Muscle of back (tissue), 13 donors: Measurements from ENCODE around the gene CTNND2. TPM values are rescaled to one million over a fixed set of nuclear protein-coding genes. Genes with fewer than 3 reads are reported as not detected.

ENCODE experiments used
- DNase-seq, 3 donors: peaks; one replicate each; pipeline versions ENCODE4 v3.0.0 to v3.0.0-alpha.2; 2013
- long read RNA-seq, 9 donors: transcript quantifications; one replicate each; lab custom pipeline, GENCODE V29; 2026
- polyA plus RNA-seq, 10 donors: library from polyadenylated mRNA; unstranded; fragments of 120-200 nt; gene quantifications; one replicate each; pipeline ENCODE4 v1.2.1, GENCODE V29; 2013; ENCODE audit not compliant: insufficient read length in 10 of 10

The CTNND2 gene
- 1 to 10 TPM in 6 of 10 donors, under 1 TPM in 4; 0.32 to 1.8 (median 1.2) TPM for polyA plus RNA-seq
- long read RNA-seq, donor 1, result 0 reads
- long read RNA-seq, donor 2, result 0 reads
- long read RNA-seq, donor 3, result 0 reads
- long read RNA-seq, donor 4, result 0 reads
- long read RNA-seq, donor 5, result 0 reads
- long read RNA-seq, donor 6, result 0 reads
- long read RNA-seq, donor 7, result 0 reads
- long read RNA-seq, donor 8, result 0 reads
- long read RNA-seq, donor 9, result 0 reads

- DNase-seq, result peak; percentile 15 to 73 (median 53)
Observed at GRCh38 chr5:11904265-11904906, at the start of gene CTNND2. Gene CTNND2 (minus strand): TSS chr5:11904446. CDS start chr5:11903853, 593 bp downstream.

GRCh38 chr5:11946317-11946716 is 42.1 kb upstream of the CTNND2 start:
- DNase-seq, result no peak

- DNase-seq, result no peak
Observed at GRCh38 chr5:11941566-11941965, 37.3 kb upstream of the CTNND2 start.

- DNase-seq, result no peak
Observed at GRCh38 chr5:11931638-11932037, 27.4 kb upstream of the CTNND2 start.

- no peak for DNase-seq
Observed at GRCh38 chr5:11928909-11929308, 24.7 kb upstream of the CTNND2 start.

GRCh38 chr5:11925701-11926100 is 21.5 kb upstream of the CTNND2 start:
- no peak for DNase-seq

GRCh38 chr5:11922394-11922793 is 18.1 kb upstream of the CTNND2 start:
- no peak for DNase-seq

- no peak for DNase-seq
Observed at GRCh38 chr5:11918463-11919045, 14.3 kb upstream of the CTNND2 start.

- DNase-seq, result no peak
Observed at GRCh38 chr5:11909471-11909870, 5.2 kb upstream of the CTNND2 start.

- no peak for DNase-seq
Observed at GRCh38 chr5:11906497-11906896, 2.3 kb upstream of the CTNND2 start.

- peak in 1 of 3 donors; percentile 12 for DNase-seq
Observed at GRCh38 chr5:11905206-11905605, 960 bp upstream of the CTNND2 start.

- DNase-seq, result peak; percentile 2 to 54 (median 11)
Observed at GRCh38 chr5:11903614-11904264, 507 bp downstream of the CTNND2 start.

GRCh38 chr5:11903121-11903613 is 1.1 kb downstream of the CTNND2 start:
- DNase-seq, result peak; percentile 7 to 40 (median 23)

GRCh38 chr5:11902201-11902619 is 2.0 kb downstream of the CTNND2 start:
- DNase-seq, result no peak

- DNase-seq, result no peak
Observed at GRCh38 chr5:11898787-11899186, 5.5 kb downstream of the CTNND2 start.

- DNase-seq, result no peak
Observed at GRCh38 chr5:11897781-11898180, 6.5 kb downstream of the CTNND2 start.

GRCh38 chr5:11894992-11895391 is 9.3 kb downstream of the CTNND2 start:
- no peak for DNase-seq

- no peak for DNase-seq
Observed at GRCh38 chr5:11892832-11893231, 11.4 kb downstream of the CTNND2 start.

- DNase-seq, result no peak
Observed at GRCh38 chr5:11890777-11891176, 13.5 kb downstream of the CTNND2 start.

GRCh38 chr5:11888221-11888620 is 16.0 kb downstream of the CTNND2 start:
- no peak for DNase-seq

- DNase-seq, result no peak
Observed at GRCh38 chr5:11878814-11879213, 25.4 kb downstream of the CTNND2 start.

- no peak for DNase-seq
Observed at GRCh38 chr5:11873587-11873986, 30.7 kb downstream of the CTNND2 start.

- DNase-seq, result no peak
Observed at GRCh38 chr5:11869203-11869602, 35.0 kb downstream of the CTNND2 start.
